Adipocyte (in vitro differentiated cells): ENCODE data around the gene CAD.
A peak's percentile ranks its signal among the peaks of the same experiment; 100 is the strongest.

ENCODE experiments used
- DNase-seq: peaks from one replicate; pipeline ENCODE4 v3.0.0-alpha.2; 2015; ENCODE audit warnings: low read depth
- H3K27me3 ChIP-seq: replicated peaks from 2 replicates; pipeline ENCODE4 v1.7.0; 2013; ENCODE audit warnings: mild to moderate bottlenecking, low read length, moderate library complexity; ENCODE audit not compliant: control insufficient read depth, insufficient read depth
- H3K36me3 ChIP-seq: 2 replicates; pipeline ENCODE4 v1.7.0; 2013; ENCODE audit warnings: low read length, mild to moderate bottlenecking, moderate library complexity; ENCODE audit not compliant: control insufficient read depth, insufficient read depth, severe bottlenecking
- H3K4me1 ChIP-seq: 2 replicates; pipeline ENCODE4 v1.7.0; 2013; ENCODE audit warnings: mild to moderate bottlenecking, low read length, moderate library complexity; ENCODE audit not compliant: control insufficient read depth, insufficient read depth
- H3K4me3 ChIP-seq: 2 replicates; pipeline ENCODE4 v1.7.0; 2013; ENCODE audit warnings: mild to moderate bottlenecking, low read length, moderate library complexity
- H3K9ac ChIP-seq: 2 replicates; pipeline ENCODE4 v1.7.0; 2013; ENCODE audit warnings: mild to moderate bottlenecking, low read length, moderate library complexity
- H3K9me3 ChIP-seq: 2 replicates; pipeline ENCODE4 v1.7.0; 2013; ENCODE audit warnings: mild to moderate bottlenecking, low read length, moderate library complexity; ENCODE audit not compliant: control insufficient read depth

The CAD gene

GRCh38 chr2:27214941-27215340, 2.2 kb upstream of the CAD start:
- DNase-seq: no peak
- Histone ChIP-seq H3K4me1 (peaks cover 30% of the 10 kb centered on the region), H3K36me3 (peaks cover 23% of the 10 kb centered on the region), H3K4me3 (no peak overlapping the region), H3K9me3 (no peaks in the 10 kb centered on the region), H3K9ac (no peak overlapping the region), H3K27me3 (no peaks in the 10 kb centered on the region)

DNA sequence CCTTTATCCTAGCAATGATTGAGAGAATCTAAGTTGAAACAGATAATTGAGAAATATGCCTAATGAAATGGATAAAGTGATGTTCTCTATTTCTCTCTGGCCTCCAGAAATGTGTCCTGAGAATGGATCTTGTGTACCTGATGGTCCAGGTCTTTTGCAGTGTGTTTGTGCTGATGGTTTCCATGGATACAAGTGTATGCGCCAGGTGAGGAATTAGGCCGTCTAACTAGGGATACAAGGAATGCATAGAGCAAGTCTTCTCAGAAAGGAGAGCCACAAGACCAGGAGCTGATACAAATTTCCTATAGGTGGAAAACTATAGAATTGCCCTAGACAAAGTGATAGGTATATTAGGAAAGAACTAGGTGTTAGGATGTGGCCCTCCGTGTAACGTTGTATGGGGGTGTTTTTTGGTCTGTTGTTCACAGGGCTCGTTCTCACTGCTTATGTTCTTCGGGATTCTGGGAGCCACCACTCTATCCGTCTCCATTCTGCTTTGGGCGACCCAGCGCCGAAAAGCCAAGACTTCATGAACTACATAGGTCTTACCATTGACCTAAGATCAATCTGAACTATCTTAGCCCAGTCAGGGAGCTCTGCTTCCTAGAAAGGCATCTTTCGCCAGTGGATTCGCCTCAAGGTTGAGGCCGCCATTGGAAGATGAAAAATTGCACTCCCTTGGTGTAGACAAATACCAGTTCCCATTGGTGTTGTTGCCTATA, 592 bp upstream of the CAD start:
- Histone ChIP-seq H3K9ac (peak overlapping the region; percentile 93), H3K4me3 (peak overlapping the region; percentile 91), H3K27me3 (no peaks in the 10 kb centered on the region), H3K36me3 (peaks cover 36% of the 10 kb centered on the region), H3K4me1 (peaks cover 21% of the 10 kb centered on the region), H3K9me3 (no peaks in the 10 kb centered on the region)
- DNase-seq: no peak

DNA sequence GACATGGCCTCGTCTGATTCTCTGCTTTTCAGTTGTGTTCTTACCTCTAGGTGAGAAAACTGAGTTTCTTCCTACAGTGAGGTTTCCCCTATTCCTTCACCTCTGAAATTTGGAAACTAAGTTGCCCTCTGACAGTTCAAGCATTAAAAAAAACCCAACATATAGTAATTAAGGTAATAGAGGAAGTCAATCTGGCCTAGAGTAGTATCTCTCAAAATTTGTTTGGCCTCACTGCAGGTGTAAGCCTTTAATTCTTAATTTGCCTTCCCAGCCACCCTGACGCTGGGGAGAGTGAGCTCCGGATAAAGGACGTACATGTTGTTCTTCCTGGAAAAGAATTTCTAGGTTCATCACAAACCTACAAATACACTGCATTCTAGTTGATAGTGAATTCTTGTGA, 1.4 kb downstream of the CAD start:
- DNase-seq: no peak
- no peaks in the 10 kb centered on the region for H3K9me3 ChIP-seq
- H3K4me1 ChIP-seq: peaks cover 13% of the 10 kb centered on the region
- no peak overlapping the region for H3K4me3 ChIP-seq
- H3K9ac ChIP-seq: peak overlapping the region; percentile 93
- no peaks in the 10 kb centered on the region for H3K27me3 ChIP-seq
- peaks cover 57% of the 10 kb centered on the region for H3K36me3 ChIP-seq

DNA sequence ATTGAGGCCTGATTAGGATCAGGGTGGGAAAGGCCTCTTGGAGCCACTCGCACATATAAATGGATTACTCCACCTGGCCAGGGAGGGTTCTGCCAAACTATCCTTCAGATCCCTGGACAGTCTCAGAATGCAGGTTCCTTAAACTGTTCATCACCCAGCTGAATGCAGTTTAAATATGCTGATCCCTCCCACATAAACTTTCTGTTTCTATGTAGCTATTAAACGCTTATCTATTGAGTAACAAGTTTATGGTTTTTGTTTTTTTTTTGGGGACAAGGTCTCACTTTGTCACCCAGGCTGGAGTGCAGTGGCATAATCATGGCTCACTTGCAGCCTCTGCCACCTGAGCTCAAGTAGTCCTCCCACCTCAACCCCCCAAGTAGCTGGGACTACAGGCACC, 1.9 kb downstream of the CAD start:
- DNase-seq: no peak
- Histone ChIP-seq H3K9ac (no peak overlapping the region), H3K4me3 (no peak overlapping the region), H3K27me3 (no peaks in the 10 kb centered on the region), H3K9me3 (no peaks in the 10 kb centered on the region), H3K4me1 (peaks cover 12% of the 10 kb centered on the region), H3K36me3 (peaks cover 62% of the 10 kb centered on the region)

DNA sequence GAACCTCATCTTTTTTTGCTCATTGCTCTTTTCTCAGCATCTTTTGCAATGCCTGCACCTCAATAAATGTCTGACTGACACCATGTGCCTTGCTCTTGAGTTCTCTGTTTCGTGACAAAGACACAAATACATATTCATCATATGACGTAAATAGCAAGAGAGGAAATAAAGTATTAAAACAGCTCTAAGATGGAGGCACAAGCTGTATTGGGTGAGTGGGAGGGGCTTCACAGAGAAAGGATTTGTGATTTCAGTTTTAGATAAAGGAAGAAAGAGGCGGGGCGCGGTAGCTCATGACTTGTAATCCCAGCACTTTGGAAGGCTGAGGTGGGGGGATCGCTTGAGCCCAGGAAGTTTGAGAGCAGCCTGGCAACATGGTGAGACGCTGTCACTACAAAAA, 2.9 kb downstream of the CAD start:
- H3K27me3 ChIP-seq: no peaks in the 10 kb centered on the region
- no peak overlapping the region for H3K4me3 ChIP-seq
- H3K4me1 ChIP-seq: peaks cover 12% of the 10 kb centered on the region
- no peaks in the 10 kb centered on the region for H3K9me3 ChIP-seq
- peaks cover 71% of the 10 kb centered on the region for H3K36me3 ChIP-seq
- H3K9ac ChIP-seq: no peak overlapping the region
- DNase-seq: no peak

DNA sequence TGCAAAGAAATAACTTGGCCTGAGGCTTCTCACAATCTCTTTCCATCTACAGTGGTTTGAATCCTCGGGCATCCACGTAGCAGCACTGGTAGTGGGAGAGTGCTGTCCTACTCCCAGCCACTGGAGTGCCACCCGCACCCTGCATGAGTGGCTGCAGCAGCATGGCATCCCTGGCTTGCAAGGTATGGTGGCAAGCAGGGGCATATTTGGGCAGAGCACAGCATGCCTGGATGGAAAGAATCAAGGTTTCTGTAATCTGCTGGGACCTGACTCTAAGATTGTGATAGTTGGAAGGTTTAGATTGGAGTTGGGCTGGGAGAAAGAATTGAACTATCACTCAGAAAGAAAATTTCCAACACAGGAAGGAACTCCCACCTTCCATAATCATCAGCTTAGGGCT, 4.0 kb downstream of the CAD start:
- Histone ChIP-seq H3K4me1 (peaks cover 12% of the 10 kb centered on the region), H3K36me3 (peaks cover 73% of the 10 kb centered on the region), H3K9ac (no peak overlapping the region), H3K4me3 (no peak overlapping the region), H3K9me3 (no peaks in the 10 kb centered on the region), H3K27me3 (no peaks in the 10 kb centered on the region)
- no peak for DNase-seq

- no peak overlapping the region for H3K4me3 ChIP-seq
- H3K9me3 ChIP-seq: no peaks in the 10 kb centered on the region
- H3K9ac ChIP-seq: no peak overlapping the region
- H3K4me1 ChIP-seq: peaks cover 7% of the 10 kb centered on the region
- no peak for DNase-seq
- H3K36me3 ChIP-seq: peaks cover 80% of the 10 kb centered on the region
- no peaks in the 10 kb centered on the region for H3K27me3 ChIP-seq
Observed at GRCh38 chr2:27222407-27222806, 5.2 kb downstream of the CAD start.

DNA sequence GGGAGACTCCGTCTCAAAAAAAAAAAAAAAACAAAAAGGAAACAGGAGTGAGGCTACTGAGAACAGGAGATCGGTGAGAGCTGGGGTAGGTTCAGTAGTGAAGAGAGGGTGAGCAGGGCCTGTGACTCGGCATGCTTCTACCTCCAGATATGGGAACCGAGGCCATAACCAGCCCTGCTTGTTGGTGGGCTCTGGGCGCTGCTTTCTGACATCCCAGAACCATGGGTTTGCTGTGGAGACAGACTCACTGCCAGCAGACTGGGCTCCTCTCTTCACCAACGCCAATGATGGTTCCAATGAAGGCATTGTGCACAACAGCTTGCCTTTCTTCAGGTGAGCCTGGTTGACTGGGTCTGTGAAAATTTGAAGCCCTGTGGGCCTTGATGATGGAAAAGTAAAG, 6.2 kb downstream of the CAD start:
- H3K36me3 ChIP-seq: peaks cover 90% of the 10 kb centered on the region

DNA sequence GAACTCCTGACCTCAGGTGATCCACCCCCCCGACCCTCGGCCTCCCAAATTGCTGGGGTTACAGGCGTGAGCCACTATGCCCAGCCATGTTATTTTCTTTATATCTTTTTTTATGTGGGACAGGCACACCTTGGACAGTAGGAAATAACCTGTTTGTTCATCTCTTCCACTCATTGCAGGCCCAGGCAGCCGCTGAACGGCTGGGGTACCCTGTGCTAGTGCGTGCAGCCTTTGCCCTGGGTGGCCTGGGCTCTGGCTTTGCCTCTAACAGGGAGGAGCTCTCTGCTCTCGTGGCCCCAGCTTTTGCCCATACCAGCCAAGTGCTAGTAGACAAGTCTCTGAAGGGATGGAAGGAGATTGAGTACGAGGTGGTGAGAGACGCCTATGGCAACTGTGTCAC, 8.4 kb downstream of the CAD start:
- Histone ChIP-seq H3K36me3 (peaks cover 91% of the 10 kb centered on the region), H3K27me3 (no peaks in the 10 kb centered on the region), H3K9me3 (no peaks in the 10 kb centered on the region), H3K4me1 (no peaks in the 10 kb centered on the region), H3K9ac (no peak overlapping the region), H3K4me3 (no peak overlapping the region)
- DNase-seq: no peak

More for the DNA sequence above, 6.2 kb downstream of the CAD start:
- no peak for DNase-seq
- Histone ChIP-seq H3K9ac (no peak overlapping the region), H3K27me3 (no peaks in the 10 kb centered on the region), H3K9me3 (no peaks in the 10 kb centered on the region), H3K4me3 (no peak overlapping the region), H3K4me1 (peaks cover 1% of the 10 kb centered on the region)

- no peak overlapping the region for H3K4me3 ChIP-seq
- H3K9me3 ChIP-seq: no peaks in the 10 kb centered on the region
- H3K27me3 ChIP-seq: no peaks in the 10 kb centered on the region
- peaks cover 93% of the 10 kb centered on the region for H3K36me3 ChIP-seq
- H3K9ac ChIP-seq: no peak overlapping the region
- no peaks in the 10 kb centered on the region for H3K4me1 ChIP-seq
- DNase-seq: no peak
Observed at GRCh38 chr2:27227501-27227900, 10.3 kb downstream of the CAD start.

GRCh38 chr2:27231921-27232320, 14.8 kb downstream of the CAD start:
- Histone ChIP-seq H3K4me3 (no peak overlapping the region), H3K36me3 (peaks cover 93% of the 10 kb centered on the region), H3K9ac (no peak overlapping the region), H3K4me1 (no peaks in the 10 kb centered on the region), H3K27me3 (no peaks in the 10 kb centered on the region), H3K9me3 (no peaks in the 10 kb centered on the region)
- no peak for DNase-seq

DNA sequence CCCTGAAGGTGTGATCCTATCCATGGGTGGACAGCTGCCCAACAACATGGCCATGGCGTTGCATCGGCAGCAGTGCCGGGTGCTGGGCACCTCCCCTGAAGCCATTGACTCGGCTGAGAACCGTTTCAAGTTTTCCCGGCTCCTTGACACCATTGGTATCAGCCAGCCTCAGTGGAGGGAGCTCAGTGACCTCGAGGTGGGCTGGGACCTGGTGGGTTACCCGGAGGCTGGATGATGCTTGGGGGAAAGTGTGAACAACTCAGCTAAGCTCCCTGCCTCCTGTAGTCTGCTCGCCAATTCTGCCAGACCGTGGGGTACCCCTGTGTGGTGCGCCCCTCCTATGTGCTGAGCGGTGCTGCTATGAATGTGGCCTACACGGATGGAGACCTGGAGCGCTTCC, 16.2 kb downstream of the CAD start:
- H3K4me3 ChIP-seq: no peak overlapping the region
- H3K9ac ChIP-seq: no peak overlapping the region
- DNase-seq: no peak
- no peaks in the 10 kb centered on the region for H3K9me3 ChIP-seq
- no peaks in the 10 kb centered on the region for H3K4me1 ChIP-seq
- H3K36me3 ChIP-seq: peaks cover 93% of the 10 kb centered on the region
- no peaks in the 10 kb centered on the region for H3K27me3 ChIP-seq
